Heart right ventricle (tissue), 16 donors: Measurements from ENCODE around the gene MADCAM1. TPM values are rescaled to one million over a fixed set of nuclear protein-coding genes. Genes with fewer than 3 reads are reported as not detected.

Experiments used
- ATAC-seq, 8 donors: fragments of 200-7000 bp; cut with Tn5 transposase; one replicate each; pipeline ENCODE4 v1.9.1; 2020; ENCODE audit warnings: mild to moderate bottlenecking in 8 of 8, moderate library complexity in 8 of 8, moderate number of reproducible peaks in 1 of 8
- DNase-seq, 2 donors: peaks; one replicate each; pipeline ENCODE4 v3.0.0-alpha.2; 2020
- H3K27ac ChIP-seq, 10 donors: fragments of 200-600 bp; sonication (generic) in 2 of 10; one replicate each; pipeline versions ENCODE4 v1.5.0 to v1.8.0; 2020 to 2022; ENCODE audit warnings: mild to moderate bottlenecking in 3 of 10
- H3K27me3 ChIP-seq, 7 donors: fragments of 200-600 bp; one replicate each; pipeline ENCODE4 v1.8.0; 2021 to 2022; ENCODE audit warnings: mild to moderate bottlenecking in 2 of 7
- H3K36me3 ChIP-seq, 9 donors: fragments of 200-600 bp; sonication (generic) in 1 of 9; one replicate each; pipeline versions ENCODE4 v1.5.0 to v1.8.0; 2020 to 2022; ENCODE audit warnings: mild to moderate bottlenecking in 2 of 9
- H3K4me1 ChIP-seq, 9 donors: fragments of 200-600 bp; sonication (generic) in 1 of 9; one replicate each; pipeline versions ENCODE4 v1.5.0 to v1.8.0; 2020 to 2022; ENCODE audit warnings: mild to moderate bottlenecking in 4 of 9
- H3K4me3 ChIP-seq, 10 donors: fragments of 200-600 bp; sonication (generic) in 2 of 10; one replicate each; pipeline versions ENCODE4 v1.5.0 to v1.8.0; 2020 to 2022; ENCODE audit warnings: mild to moderate bottlenecking in 7 of 10, moderate library complexity in 2 of 10
- H3K9me3 ChIP-seq, 11 donors: fragments of 200-600 bp in 10 of 11; sonication (generic) in 2 of 11; one replicate each; pipeline versions ENCODE4 v1.5.0 to v1.8.0; 2013 to 2022; ENCODE audit warnings: mild to moderate bottlenecking in 2 of 11, control low read depth in 1 of 11, moderate library complexity in 1 of 11
- CTCF ChIP-seq, 9 donors: fragments of 200-600 bp; sonication (generic) in 2 of 9; IDR thresholded peaks; one replicate each; pipeline versions ENCODE4 v1.5.0 to v1.8.0; 2021 to 2022; ENCODE audit warnings: antibody characterized with exemption in 9 of 9, mild to moderate bottlenecking in 5 of 9, moderate library complexity in 1 of 9
- WGBS, 2 donors: extraction: QIAGEN DNeasy Blood & Tissue Kit; methylation state at CpG; one replicate each; pipeline ENCODE4 v1.1.7; 2013; ENCODE audit warnings: inconsistent platforms in 1 of 2; 5-methylcytosine and 5-hydroxymethylcytosine counted together
- intact Hi-C, 10 donors: fragments of 100-400 bp; cut with DNase I; formaldehyde crosslinking; loops; one replicate each; pipeline versions ENCODE4 v1.11.1 to v1.14.2; 2022
- polyA plus RNA-seq, 2 donors: library from polyadenylated mRNA; stranded (reverse); fragments of 200-250 nt; gene quantifications; one replicate each; pipeline ENCODE4 v1.2.3, GENCODE V29; 2013
- total RNA-seq, 10 donors: library from RNA; stranded (reverse); fragmentation: NEBNext Ultra II Directional in 3 of 10; extraction: Animal tissue kit (Norgen Biotek cat#: 25700) in 3 of 10; gene quantifications; one replicate each; pipeline versions ENCODE4 v1.2.1 to v1.2.4, GENCODE V29; 2021 to 2023
- donor health status: Arrhythmogenic right ventricular cardiomyopathy.
- donor health status: ischemic (EF 13 %, LVEDD 7.1; RV severe dilation, severe dysfunction).
- donor health status: healthy with polysubstance abuse.
- donor health status: DM: no; HTN: yes; CAD: no.
- donor health status: DM: no; HTN: no; CAD: no.
- donor health status: ischemic (EF 25% LVEDD 6.9; RV normal size, moderate dysfunction).
- donor health status: ischemic (EF 25% LVEDD 5.7; RV mildly dilated, moderate dysfunction).
- donor health status: healthy.
- donor health status: DM: yes; HTN: yes; CAD: no.
- donor health status: Ischemic cardiomyopathy.
- donor health status: ischemic (EF 35%, LVEDD 5.7; RV mildly dilated, moderate dysfunction).
- donor health status: nonischemic (EF 11% LVEDD 7.7; RV severe dilation, severe dysfunction).
- donor health status: DM: yes; HTN: yes; CAD: no.
- donor health status: PGD.
- donor health status: ischemic (EF 29% LVEDD 5.4; RV normal size, mild dysfunction).
- donor health status: nonischemic (EF 23%, LVEDD 6.1; RV moderate dilation, normal function).

The MADCAM1 gene
- total and polyA plus RNA-seq, 12 donors = 0.09 to 0.80 (median 0.17) TPM; not detected in 1

GRCh38 chr19:524062-524674, 27.9 kb downstream of the MADCAM1 start:
- Histone ChIP-seq H3K36me3 (peaks cover 0 to 14% (median 0%) of the 10 kb centered on the region in 9 donors), H3K27me3 (peaks cover 0 to 11% (median 0%) of the 10 kb centered on the region in 7 donors), H3K4me1 (no peaks in the 10 kb centered on the region), H3K4me3 (peak overlapping the region in 4 of 10 donors; percentile 1 to 12 (median 11)), H3K9me3 (peaks cover 0 to 9% (median 0%) of the 10 kb centered on the region in 11 donors), H3K27ac (no peak overlapping the region)
- TF ChIP-seq CTCF (IDR thresholded peaks at IDR 0.05) = no peak
- intact Hi-C loops = no loop called here
- peak; percentile 18 to 58 (median 42) for ATAC-seq
- 59 to 60% methylated on average over 29 of the region's 29 CpGs for WGBS, 2 donors
- peak in 1 of 2 donors; percentile 53 for DNase-seq

GRCh38 chr19:525029-525428, 28.7 kb downstream of the MADCAM1 start:
- no peak overlapping the region for H3K4me3 ChIP-seq
- no peak overlapping the region for H3K27ac ChIP-seq
- DNase-seq (no peak), ATAC-seq (no peak)
- peaks cover 0 to 11% (median 0%) of the 10 kb centered on the region in 7 donors for H3K27me3 ChIP-seq
- TF ChIP-seq CTCF (IDR thresholded peaks at IDR 0.05) = no peak
- H3K4me1 ChIP-seq = no peaks in the 10 kb centered on the region
- intact Hi-C loops = no loop called here
- H3K36me3 ChIP-seq = peaks cover 0 to 6% (median 0%) of the 10 kb centered on the region in 9 donors
- WGBS, 2 donors = 66 to 73% methylated on average over 18 of the region's 18 CpGs
- H3K9me3 ChIP-seq = peaks cover 0 to 9% (median 0%) of the 10 kb centered on the region in 11 donors

- H3K9me3 ChIP-seq = peaks cover 0 to 9% (median 0%) of the 10 kb centered on the region in 11 donors
- ATAC-seq (no peak), DNase-seq (no peak)
- peaks cover 0 to 11% (median 0%) of the 10 kb centered on the region in 7 donors for H3K27me3 ChIP-seq
- no peak for TF ChIP-seq CTCF (IDR thresholded peaks at IDR 0.05)
- H3K36me3 ChIP-seq = peaks cover 0 to 3% (median 0%) of the 10 kb centered on the region in 9 donors
- no peak overlapping the region for H3K4me3 ChIP-seq
- intact Hi-C loops = no loop called here
- H3K4me1 ChIP-seq = peaks cover 0 to 7% (median 5%) of the 10 kb centered on the region in 9 donors
- no peak overlapping the region for H3K27ac ChIP-seq
- WGBS, 2 donors = 37 to 44% methylated on average over 13 of the region's 13 CpGs
Measured at GRCh38 chr19:525857-526419, 29.7 kb downstream of the MADCAM1 start.

GRCh38 chr19:530134-531008, 34.1 kb downstream of the MADCAM1 start:
- no peak for TF ChIP-seq CTCF (IDR thresholded peaks at IDR 0.05)
- Histone ChIP-seq H3K27ac (peak overlapping the region; percentile 81 to 100 (median 98)), H3K9me3 (no peaks in the 10 kb centered on the region), H3K27me3 (peaks cover 0 to 11% (median 0%) of the 10 kb centered on the region in 7 donors), H3K36me3 (peaks cover 0 to 4% (median 0%) of the 10 kb centered on the region in 9 donors), H3K4me1 (peaks cover 14 to 34% (median 30%) of the 10 kb centered on the region in 9 donors), H3K4me3 (peak overlapping the region; percentile 76 to 100 (median 93))
- intact Hi-C loops = loop anchor here in 3 of 10 donors (2.0 to 10.0 kb wide), 4 partner anchors 24 to 104 kb away; partner anchors contain the start of genes POLRMT (in 2 of the 3), BSG (in 1 of the 3), FGF22 (in 1 of the 3) and TPGS1 (in 1 of the 3)
- peak in 2 of 8 donors; percentile 0 to 1 for ATAC-seq
- no peak for DNase-seq
- 68 to 71% methylated on average over 38 of the region's 38 CpGs for WGBS, 2 donors
